GM21515 (cell line): ENCODE data around the gene BORCS6.

Source experiments
- ATAC-seq: cut with Tn5 transposase; IDR thresholded peaks from one replicate; pipeline ENCODE4 v1.9.1; 2021; ENCODE audit not compliant: unreplicated experiment

The BORCS6 gene

DNA sequence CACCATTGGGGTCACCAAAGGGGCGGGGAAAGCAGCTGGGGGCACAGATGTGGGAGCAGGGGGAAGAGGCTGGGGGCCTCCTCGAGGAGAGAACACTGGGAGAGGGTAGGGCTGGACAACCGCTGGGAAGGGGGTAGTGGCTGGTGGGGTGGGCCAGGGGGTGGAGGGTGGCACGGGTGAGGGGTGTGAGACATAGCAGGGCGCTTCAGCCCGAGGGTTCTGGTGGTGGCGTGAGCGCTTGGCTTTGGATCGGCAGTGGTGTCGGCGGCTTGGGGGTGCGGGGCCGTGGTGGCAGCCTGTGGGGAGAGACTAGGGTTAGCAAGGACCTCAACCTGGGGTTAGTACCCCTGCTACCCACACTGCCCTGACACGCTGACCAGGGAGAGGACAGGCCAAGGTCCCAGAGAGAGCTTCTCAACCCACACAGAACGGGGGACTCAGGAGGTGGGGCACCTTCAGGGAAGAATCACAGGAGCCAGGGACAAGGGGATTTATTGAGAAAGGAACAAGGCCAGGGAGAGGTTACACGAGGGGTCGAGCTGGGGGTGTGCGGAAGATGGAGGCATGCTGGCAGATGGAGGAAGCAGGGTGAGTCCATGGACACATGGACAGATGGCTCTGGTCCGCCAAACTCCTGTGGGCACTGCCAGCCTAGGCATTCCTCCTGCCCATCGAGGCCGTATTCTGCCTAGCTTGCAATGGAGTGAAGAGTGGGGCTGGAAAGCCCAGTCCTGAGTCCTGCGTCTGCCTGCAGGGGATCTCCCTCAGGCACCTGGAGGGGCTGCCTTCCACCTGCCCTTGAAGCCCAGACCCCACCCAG, 46.2 kb downstream of the BORCS6 start:
- no peak for ATAC-seq

DNA sequence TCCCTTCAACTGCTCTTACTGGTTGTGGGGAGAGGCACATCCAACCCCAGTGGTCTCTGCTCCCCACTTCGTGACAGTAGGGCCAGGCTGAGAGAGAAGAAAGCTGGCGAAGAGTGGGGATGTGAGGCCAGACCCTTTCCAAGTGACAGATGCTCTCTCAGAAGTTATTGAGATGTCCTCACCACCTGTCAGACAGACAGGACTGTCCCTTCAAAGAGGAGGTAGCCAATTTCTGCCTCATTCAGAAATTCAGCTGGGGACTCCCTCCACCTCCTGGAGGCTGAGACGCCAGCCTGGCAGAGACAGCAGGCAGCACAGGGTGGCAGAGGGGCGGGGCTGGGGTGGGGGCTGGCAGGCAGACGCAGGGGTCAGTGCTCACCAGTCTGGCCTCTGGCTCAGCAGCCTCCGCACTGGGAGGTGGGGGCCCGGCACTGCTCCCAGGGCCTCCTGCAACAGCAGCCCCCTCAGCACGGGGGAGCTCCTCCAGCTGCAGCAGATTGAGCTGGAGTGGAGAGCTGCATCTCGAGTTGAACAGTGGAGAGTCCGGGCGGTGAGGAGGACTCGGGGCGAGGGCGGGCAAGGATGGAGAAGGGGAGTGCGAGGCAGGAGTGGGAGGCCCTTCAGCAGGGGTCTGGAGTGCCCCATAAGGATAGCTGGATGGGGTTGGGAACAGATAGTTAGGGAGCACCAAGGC, 46.9 kb downstream of the BORCS6 start:
- ATAC-seq, result no peak

DNA sequence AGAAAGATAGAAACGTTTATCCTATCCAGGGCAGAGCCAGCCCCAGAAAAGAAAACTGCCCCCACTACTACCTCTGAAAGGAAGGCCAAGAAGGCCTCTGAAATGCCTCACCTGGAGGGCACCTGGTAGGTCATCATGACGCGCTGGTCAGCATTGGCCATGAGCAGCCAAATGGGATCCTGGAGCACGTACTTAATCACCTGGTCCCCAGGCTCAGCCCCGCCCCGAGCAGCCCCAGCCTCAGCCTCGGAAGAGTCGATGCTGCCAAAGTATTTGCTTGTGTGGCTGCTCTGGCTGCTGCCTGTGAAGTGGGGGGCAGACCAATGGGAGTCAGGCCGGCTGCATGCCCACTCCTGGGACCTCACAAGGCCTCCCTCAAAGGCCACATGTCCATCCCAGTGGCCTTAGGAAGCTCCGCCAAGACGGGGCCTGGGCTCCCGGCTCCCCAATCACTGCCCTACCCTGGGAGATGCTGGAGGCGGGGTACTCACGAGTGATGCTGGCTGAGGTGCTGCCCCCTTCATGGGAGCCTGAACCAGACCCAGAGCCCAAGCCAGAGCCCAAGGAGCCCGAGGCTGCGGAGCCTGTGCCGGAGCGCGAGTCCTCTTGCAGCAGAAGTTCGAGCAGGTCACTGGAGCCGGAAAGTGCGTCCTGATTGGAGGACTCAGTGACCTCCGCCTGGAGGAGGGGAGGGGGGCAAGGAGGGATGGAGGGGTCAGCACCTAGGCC, 47.7 kb downstream of the BORCS6 start:
- no peak for ATAC-seq

DNA sequence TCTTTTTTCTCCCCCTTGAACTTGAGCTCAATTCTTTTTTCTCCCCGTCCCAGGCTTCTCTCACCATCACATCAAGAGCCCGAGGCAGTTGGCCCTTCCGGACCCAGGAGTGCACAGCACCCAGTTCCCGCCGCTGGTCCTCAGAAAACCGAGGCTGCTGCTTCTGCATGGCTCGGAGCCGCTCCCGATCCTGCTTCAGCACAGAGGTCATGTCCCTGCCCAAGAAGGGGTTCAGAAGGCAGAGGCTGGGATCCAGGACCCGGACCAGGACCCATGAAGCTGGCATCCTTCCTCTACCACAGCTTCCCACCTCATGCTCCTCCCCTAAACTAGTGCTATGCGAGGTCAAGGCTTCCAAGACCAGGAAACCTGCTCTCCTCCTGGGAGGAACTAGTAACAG, 48.2 kb downstream of the BORCS6 start:
- no peak for ATAC-seq

DNA sequence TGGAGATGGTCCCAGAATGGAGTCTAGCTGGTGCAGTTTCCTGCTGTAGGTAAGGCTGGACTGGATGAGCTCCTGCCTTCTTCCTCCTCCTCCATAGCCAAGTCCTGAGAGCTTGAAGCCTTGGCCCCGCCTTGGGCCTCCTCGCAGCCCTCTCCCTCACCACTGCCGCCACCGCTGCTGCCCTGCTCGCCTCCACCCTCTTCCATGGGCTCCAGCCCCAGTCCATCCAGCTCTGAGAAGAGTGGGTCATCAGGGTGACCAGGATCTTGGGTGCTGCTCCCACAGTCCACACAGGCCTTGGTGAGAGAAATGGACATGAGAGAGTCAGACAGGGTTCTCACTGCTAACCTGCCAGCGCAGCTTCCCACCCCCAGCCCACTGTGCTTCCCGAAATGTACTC, 48.9 kb downstream of the BORCS6 start:
- no peak for ATAC-seq

DNA sequence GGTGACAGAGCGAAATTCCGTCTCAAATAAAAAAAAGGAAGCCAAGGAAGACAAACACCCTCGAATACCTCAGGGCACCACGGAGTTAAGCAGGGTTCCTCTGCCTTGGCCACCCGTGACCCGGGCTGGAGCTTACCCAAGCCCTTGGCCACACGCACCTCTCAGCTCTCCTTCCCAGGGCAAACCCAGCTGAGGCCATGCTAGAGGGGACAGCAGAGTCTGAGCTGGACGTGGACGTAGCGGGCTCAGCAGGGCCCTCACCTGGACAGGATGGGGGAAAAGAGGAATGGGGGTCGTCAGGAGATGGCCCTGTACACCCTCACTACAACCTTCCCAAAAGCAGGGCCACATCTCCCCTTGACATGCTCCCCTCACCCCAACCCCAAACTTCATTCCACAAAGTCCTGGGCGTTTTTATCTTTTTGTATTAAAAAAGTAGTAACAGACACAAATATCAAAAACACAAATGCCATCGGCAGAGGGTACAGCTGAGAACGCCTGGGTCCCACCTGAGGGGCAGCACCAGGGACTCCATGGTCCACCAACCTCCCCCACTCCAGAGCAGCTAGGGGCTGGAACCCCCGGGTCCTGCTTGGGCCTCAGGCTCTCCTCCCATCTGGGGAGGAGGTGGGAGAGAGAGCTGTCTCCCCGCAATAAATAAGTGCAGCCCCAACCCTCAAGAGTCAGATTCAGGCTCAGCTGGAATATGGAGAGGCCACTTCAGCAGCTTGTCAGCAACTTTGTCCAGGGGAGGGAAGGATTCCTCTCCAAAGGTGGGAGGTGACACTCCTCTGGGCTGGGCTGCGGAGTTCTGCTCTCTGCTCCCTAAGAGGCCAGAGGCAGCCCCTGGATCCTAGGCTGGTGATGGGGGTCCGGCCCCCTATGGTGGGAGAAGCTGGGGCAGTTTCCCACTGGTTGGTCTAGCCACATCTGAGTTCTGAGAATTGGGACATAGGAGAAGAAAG, 49.6 kb downstream of the BORCS6 start:
- ATAC-seq, result no peak

GRCh38 chr17:8138672-8139371, 51.2 kb downstream of the BORCS6 start:
- peak; percentile 70 for ATAC-seq

GRCh38 chr17:8138374-8138671, 51.7 kb downstream of the BORCS6 start:
- no peak for ATAC-seq
